ENCODE measurements around the gene AKAP17A.

The AKAP17A gene

GRCh38 chrX:1597345-1598020 lies 6.1 kb downstream of the AKAP17A start:
- no peak for TF ChIP-seq CTCF (conservative IDR thresholded peaks at IDR 0.05; ENCODE audit: low read depth, low read length)
- DNase-seq (ENCODE audit: low read depth): no peak
- H3K4me3 ChIP-seq (ENCODE audit: low read depth, low read length): no peak overlapping the region

- DNase-seq (ENCODE audit: low read depth): no peak
- no peak for TF ChIP-seq CTCF (conservative IDR thresholded peaks at IDR 0.05; ENCODE audit: low read depth, low read length)
- no peak overlapping the region for H3K4me3 ChIP-seq (ENCODE audit: low read depth, low read length)
Measured at GRCh38 chrX:1598021-1598875, 6.8 kb downstream of the AKAP17A start.

GRCh38 chrX:1598876-1599790 lies 7.7 kb downstream of the AKAP17A start:
- no peak for TF ChIP-seq CTCF (conservative IDR thresholded peaks at IDR 0.05; ENCODE audit: low read depth, low read length)
- H3K4me3 ChIP-seq (ENCODE audit: low read depth, low read length): no peak overlapping the region
- DNase-seq (ENCODE audit: low read depth): no peak

- no peak for TF ChIP-seq CTCF (conservative IDR thresholded peaks at IDR 0.05; ENCODE audit: low read depth, low read length)
- DNase-seq (ENCODE audit: low read depth): no peak
- H3K4me3 ChIP-seq (ENCODE audit: low read depth, low read length): no peak overlapping the region
Measured at GRCh38 chrX:1599791-1600405, 8.5 kb downstream of the AKAP17A start.

- DNase-seq (ENCODE audit: low read depth): no peak
- no peak for TF ChIP-seq CTCF (conservative IDR thresholded peaks at IDR 0.05; ENCODE audit: low read depth, low read length)
- H3K4me3 ChIP-seq (ENCODE audit: low read depth, low read length): no peak overlapping the region
Measured at GRCh38 chrX:1600406-1601050, 9.1 kb downstream of the AKAP17A start.
